Stromal cell of bone marrow (primary cell): ENCODE data around the gene UBE2G2.
"Not testable (repeated sequence)": the region's sequence is repeated elsewhere in the genome, so short reads cannot be mapped to it uniquely, and the experiment has no call there.

Experiments
- DNase-seq: peaks from one replicate; pipeline ENCODE4 v3.0.0-alpha.2; 2012; ENCODE audit warnings: low read depth

Gene UBE2G2

GRCh38 chr21:44836349-44836665, 34.7 kb upstream of the UBE2G2 start:
- no peak for DNase-seq

DNA sequence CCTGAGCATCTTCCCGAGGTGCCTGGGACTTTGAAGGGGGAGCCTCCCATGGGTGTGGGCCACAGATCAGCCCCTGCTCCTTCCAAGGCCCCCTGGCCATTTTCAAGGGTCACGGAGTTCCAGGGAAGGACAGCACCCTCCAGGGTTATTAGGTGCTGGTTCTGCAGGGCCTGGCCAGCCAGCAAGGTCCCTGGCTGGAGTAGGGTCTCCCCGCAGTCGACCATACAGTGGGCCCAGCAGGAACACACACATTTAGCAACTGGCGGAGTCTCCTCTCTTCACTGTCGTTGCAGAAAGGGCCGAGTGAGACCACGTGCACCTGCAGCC, 34.0 kb upstream of the UBE2G2 start:
- no peak for DNase-seq

DNA sequence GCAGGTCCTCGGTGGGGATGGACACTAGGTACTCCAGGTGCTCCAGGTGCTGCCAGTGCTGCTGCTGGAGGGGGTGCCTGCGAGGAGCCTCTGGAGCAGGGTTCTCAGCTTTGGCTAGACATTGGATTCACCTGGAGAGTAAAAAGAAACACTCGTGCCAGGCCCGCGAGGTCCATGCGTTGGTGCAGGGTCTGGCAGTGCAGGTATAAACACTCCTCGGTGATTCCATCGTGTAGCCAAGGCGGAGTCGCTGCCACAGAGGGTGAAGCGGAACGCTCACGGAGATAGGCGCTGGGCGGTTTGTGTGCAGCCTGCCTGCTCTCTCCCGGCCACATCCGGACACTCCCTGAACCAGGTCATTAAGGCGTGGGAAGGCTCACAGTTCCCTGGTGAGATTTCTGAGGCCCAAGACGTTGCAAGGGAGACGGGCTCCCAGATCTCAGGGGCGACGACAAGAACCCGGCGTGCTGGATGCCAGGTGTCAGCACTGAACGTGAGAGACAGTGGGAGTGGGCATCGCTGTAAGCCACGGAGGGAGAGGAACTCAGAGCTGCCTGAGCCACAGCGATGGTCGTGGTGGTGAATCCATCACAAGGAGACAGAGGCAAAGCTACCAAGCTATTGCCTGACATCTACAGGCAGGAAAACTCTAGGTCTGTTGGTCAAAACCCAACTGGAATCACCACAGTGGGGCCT, 33.5 kb upstream of the UBE2G2 start:
- DNase-seq: no peak

DNA sequence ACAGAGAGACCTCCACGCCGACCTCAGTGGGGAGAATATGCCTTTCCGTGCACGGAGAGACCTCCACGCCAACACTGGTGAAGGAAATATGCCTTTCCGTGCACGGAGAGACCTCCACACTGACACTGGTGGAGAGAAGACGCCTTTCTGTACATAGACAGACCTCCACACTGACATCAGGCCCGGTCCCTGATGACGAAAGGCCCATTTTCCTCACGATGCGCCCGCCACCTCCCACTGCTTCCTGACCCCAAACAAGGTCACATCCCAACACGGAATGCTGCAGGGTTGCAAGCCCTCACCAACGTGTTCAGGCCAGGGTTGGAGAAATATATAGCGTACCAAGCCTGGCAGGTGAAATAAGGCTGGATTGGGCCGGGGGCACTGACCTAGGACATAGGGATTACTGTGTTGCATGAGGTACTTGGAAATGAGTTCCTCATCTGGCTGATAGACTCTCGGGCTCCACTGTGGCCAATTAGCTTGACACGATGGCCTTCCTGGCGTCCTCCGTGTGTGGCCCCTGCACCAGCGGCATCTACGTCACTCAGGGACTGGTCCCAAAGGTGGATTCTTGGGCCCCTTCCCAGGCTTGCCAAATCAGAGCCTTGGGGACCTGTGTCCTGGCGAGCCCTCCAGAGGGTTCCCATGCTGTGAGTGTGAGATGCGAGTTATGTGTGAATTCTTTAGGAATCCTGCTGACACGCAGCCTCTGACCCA, 32.8 kb upstream of the UBE2G2 start:
- no peak for DNase-seq

GRCh38 chr21:44833663-44834062, 32.0 kb upstream of the UBE2G2 start:
- DNase-seq: no peak

DNA sequence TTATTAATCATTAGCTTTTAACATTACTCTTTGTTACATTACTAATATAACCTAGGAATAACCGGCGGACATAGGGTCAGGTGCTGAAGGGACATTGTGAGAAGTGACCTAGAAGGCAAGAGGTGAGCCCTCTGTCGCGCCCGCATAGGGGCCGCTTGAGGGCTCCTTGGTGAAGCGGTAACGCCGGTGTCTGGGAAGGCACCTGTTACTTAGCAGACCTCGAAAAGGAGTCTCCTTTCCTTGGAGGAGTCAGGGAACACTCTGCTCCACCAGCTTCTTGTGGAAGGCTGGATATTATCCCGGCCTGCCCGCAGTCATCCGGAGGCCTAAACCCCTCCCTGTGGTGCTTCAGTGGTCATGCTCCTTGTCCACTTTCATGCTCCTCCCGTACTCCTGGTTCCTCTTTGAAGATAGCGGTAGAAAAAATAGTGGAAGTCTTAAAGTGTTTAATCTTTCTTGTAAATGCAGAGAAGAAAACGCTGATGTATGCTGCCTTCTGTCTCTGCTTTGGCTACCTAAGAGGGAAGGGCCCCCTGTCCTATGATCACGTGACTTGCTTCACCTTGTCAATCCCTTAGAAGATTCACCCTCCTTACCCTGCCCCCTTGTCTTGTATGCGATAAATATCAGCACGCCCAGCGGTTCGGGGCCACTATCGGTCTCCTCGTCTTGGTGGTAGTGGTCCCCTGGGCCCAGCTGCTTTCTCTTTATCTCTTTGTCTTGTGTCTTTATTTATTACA, 31.1 kb upstream of the UBE2G2 start:
- not testable (repeated sequence) for DNase-seq

DNA sequence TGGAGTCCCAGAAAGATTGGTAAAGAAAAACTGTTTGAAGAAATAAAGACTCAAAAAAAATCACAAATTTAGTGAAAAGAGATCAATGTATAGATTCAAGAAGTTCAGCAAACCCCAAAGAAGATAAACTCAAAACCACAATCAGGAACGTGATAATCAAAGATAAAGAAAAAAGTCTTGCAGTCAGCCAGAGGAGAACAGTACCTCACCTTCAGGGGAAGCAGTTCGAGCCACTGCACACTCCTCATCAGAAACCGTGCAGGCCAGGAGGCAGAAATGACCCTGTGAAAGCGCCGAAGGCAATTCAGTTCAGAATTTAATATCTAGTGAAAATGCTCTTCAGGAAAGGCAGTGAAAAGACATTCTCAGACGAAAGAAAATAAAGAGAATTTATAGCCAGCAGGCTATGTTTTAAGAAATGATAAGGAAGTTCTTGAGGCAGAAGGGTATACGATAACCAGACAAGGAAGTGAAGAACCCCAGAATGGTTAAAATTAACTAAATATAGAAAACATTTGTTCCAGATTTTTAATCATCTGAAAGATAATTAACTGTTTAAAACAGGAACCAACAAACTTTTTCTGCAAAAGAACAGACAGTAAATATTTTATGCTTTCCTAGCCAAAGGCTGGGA, 29.7 kb upstream of the UBE2G2 start:
- DNase-seq: no peak

DNA sequence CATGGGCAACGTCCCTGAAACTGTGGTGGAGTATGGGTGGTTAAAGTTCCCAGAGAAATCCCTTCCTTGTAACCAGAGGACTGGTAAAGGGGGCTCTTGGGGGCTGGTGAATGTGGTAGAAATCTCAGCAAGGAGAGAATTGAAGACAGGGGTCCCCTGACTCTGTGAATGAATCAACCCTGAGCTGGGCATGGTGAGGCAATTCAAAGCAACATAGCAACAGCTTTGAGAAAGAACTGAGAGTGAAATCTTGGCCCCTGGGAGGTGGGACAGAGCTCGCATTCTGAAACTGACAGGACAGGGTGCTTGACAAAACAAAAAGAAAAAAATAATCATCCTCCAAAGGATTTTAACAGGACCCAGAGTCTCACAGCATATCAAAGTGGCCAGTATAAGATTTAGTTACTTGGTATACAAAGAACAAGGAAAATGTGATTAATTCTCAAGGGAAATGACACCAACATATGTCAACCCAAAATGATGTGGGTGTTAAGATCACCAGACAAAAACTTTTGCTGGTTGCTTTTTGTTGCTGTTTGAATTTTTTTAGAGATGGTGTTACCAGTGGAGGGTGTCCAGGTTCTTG, 28.0 kb upstream of the UBE2G2 start:
- DNase-seq: no peak

DNA sequence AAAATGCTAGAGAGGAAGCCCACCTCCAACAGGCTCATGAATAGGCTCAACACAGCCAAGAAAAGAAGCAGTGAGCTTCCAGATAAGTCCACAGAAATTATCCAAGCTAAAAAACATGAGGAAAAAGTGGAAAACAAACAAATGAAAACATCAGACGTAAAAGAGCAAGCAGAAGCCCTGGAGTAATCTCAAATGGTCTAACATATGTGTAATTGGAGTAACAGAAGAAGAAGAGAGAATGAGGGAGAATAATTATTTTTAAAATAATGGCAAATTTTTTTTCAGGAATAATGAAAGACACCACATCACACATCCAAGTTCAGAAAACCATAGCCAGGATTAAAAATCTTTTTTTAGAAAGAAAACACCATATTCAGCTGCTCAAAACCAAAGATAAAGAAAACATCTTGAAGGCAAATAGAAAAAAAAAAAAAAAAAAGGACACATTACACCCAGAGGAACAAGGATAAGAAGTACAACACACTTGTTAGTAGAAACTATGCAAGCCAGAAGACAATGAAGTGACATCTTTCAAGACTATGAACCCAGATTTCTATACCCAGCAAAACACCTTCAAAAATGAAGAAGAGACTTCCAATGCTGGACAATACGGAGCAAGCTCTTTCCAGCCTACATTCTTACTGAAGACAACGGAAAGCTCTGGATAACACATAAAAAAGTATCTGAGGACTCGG, 26.9 kb upstream of the UBE2G2 start:
- DNase-seq: no peak

DNA sequence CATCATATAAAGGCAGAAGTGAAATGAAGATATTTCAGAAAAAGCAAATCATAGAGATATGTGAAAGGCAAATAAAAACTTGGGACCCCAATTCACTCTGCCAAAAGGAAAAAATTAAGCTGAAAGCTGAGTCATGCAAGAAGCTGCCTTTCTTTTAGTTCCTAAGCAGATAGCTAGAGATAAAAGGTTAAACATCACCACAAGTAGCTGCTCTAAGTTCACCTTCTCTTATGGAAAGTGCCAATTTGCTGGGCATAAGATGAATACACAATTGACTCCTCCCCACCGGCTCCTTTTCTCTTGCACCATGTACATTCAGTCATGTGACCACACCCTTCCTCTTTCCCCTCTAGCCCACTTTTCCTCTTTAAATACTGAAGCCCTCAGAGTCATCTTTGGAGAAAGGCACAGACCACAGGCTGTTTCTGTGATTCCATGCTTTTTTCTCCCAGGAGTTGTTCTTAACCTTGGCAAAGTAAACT, 21.6 kb upstream of the UBE2G2 start:
- no peak for DNase-seq

GRCh38 chr21:44822484-44823178, 21.0 kb upstream of the UBE2G2 start:
- no peak for DNase-seq

GRCh38 chr21:44820851-44821250, 19.2 kb upstream of the UBE2G2 start:
- peak; percentile 38 for DNase-seq

- DNase-seq: no peak
Observed at GRCh38 chr21:44819283-44820243, 17.9 kb upstream of the UBE2G2 start.

GRCh38 chr21:44818640-44819011, 17.0 kb upstream of the UBE2G2 start:
- no peak for DNase-seq

- no peak for DNase-seq
Observed at GRCh38 chr21:44817914-44818639, 16.5 kb upstream of the UBE2G2 start, which contains the start of gene SUMO3. TSS of gene SUMO3 (minus strand) at chr21:44818062. CDS start at chr21:44817968, 94 bp downstream.

DNA sequence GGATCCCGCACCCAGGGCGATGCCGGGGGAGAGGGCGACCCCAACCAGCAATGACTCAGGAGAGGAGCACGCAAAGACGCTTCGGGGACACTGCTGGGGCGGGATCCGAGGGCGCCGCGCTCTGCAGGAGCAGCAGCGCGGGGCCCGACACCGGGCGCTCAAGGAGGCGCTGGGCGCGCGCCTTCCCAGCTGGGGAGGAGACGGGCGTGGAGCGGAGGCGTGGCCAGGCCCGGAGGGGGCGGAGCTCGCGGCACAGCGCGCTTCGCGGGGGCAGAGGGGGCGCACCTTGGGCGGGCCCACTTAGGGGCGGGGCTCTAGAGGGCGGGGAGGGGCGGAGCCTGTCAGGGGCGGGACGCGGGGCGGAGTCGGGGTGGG, 15.9 kb upstream of the UBE2G2 start:
- DNase-seq: peak; percentile 71

- no peak for DNase-seq
Observed at GRCh38 chr21:44816761-44817505, 15.3 kb upstream of the UBE2G2 start.

- no peak for DNase-seq
Observed at GRCh38 chr21:44815852-44816628, 14.4 kb upstream of the UBE2G2 start.
